Measurements from ENCODE around the gene C17orf75. TPM values are rescaled to one million over a fixed set of nuclear protein-coding genes. Genes with fewer than 3 reads are reported as not detected.
"Not testable (repeated sequence)": the region's sequence is repeated elsewhere in the genome, so short reads cannot be mapped to it uniquely, and the experiment has no call there.

C17orf75 gene
- total and polyA plus RNA-seq, 9 donors: 13.4 to 23.8 (median 22.6) TPM

- TF ChIP-seq EP300 (IDR thresholded peaks at IDR 0.05) (no peak), CTCF (IDR thresholded peaks at IDR 0.05) (no peak), POLR2A (IDR thresholded peaks at IDR 0.05) (no peak)
- WGBS, 3 donors: 90 to 96% (median 95%) methylated on average over 13 to 15 of the region's 15 CpGs
- H3K9me3 ChIP-seq: no peaks in the 10 kb centered on the region
- DNase-seq: no peak
- intact Hi-C loops (cut with DNase I): loop anchor here in 1 of 4 donors (5.0 kb wide), 1 partner anchor 69 kb away; no protein-coding TSS in a partner anchor
- no peak overlapping the region for H3K4me3 ChIP-seq
- H3K4me1 ChIP-seq (ENCODE audit: insufficient read depth): no peaks in the 10 kb centered on the region
- no peaks in the 10 kb centered on the region for H3K36me3 ChIP-seq
- H3K27ac ChIP-seq: no peak overlapping the region
- no peaks in the 10 kb centered on the region for H3K27me3 ChIP-seq
Observed at GRCh38 chr17:32320847-32321246, 21.1 kb downstream of the C17orf75 start.

GRCh38 chr17:32320080-32320479 lies 21.9 kb downstream of the C17orf75 start:
- not testable (repeated sequence) for H3K4me3 ChIP-seq; H3K27me3 ChIP-seq; H3K9me3 ChIP-seq; H3K36me3 ChIP-seq; H3K27ac ChIP-seq; H3K4me1 ChIP-seq (ENCODE audit: insufficient read depth); DNase-seq
- intact Hi-C loops (cut with DNase I): loop anchor here in 1 of 4 donors (5.0 kb wide), 1 partner anchor 68 kb away; no protein-coding TSS in a partner anchor
- 82 to 91% (median 88%) methylated on average over 6 of the region's 6 CpGs for WGBS, 3 donors

- no peaks in the 10 kb centered on the region for H3K9me3 ChIP-seq
- TF ChIP-seq EP300 (IDR thresholded peaks at IDR 0.05): no peak
- peak; percentile 77 to 85 (median 81) for TF ChIP-seq CTCF (IDR thresholded peaks at IDR 0.05)
- H3K36me3 ChIP-seq: no peaks in the 10 kb centered on the region
- H3K27ac ChIP-seq: no peak overlapping the region
- intact Hi-C loops (cut with DNase I): loop anchor here in 2 of 4 donors (5.0 to 10.0 kb wide), 2 partner anchors 65 to 67 kb away; no protein-coding TSS in a partner anchor
- H3K4me3 ChIP-seq: no peak overlapping the region
- peak; percentile 71 to 85 (median 81) for DNase-seq
- 16 to 18% (median 17%) methylated on average over 5 of the region's 5 CpGs for WGBS, 3 donors
- H3K4me1 ChIP-seq (ENCODE audit: insufficient read depth): no peaks in the 10 kb centered on the region
- H3K27me3 ChIP-seq: no peaks in the 10 kb centered on the region
Observed at GRCh38 chr17:32319548-32319905, 22.4 kb downstream of the C17orf75 start.

GRCh38 chr17:32318071-32318470 lies 23.9 kb downstream of the C17orf75 start:
- Histone ChIP-seq H3K36me3 (no peaks in the 10 kb centered on the region), H3K4me1 (ENCODE audit: insufficient read depth) (no peaks in the 10 kb centered on the region), H3K27me3 (no peaks in the 10 kb centered on the region), H3K4me3 (no peak overlapping the region), H3K27ac (no peak overlapping the region), H3K9me3 (no peaks in the 10 kb centered on the region)
- no peak for DNase-seq
- no peak for TF ChIP-seq EP300 (IDR thresholded peaks at IDR 0.05)
- no peak for TF ChIP-seq POLR2A (IDR thresholded peaks at IDR 0.05)
- TF ChIP-seq CTCF (IDR thresholded peaks at IDR 0.05): no peak
- intact Hi-C loops (cut with DNase I): loop anchor here in 2 of 4 donors (5.0 to 10.0 kb wide), 2 partner anchors 63 to 66 kb away; no protein-coding TSS in a partner anchor
- WGBS, 3 donors: 90 to 96% (median 92%) methylated on average over 8 of the region's 8 CpGs

GRCh38 chr17:32317353-32317752 lies 24.6 kb downstream of the C17orf75 start:
- H3K27ac ChIP-seq: no peak overlapping the region
- H3K4me1 ChIP-seq (ENCODE audit: insufficient read depth): no peaks in the 10 kb centered on the region
- no peaks in the 10 kb centered on the region for H3K36me3 ChIP-seq
- WGBS, 3 donors: 81 to 87% (median 82%) methylated on average over 4 of the region's 4 CpGs
- DNase-seq: no peak
- H3K4me3 ChIP-seq: no peak overlapping the region
- TF ChIP-seq POLR2A (IDR thresholded peaks at IDR 0.05): no peak
- no peak for TF ChIP-seq CTCF (IDR thresholded peaks at IDR 0.05)
- TF ChIP-seq EP300 (IDR thresholded peaks at IDR 0.05): no peak
- intact Hi-C loops (cut with DNase I): loop anchor here in 2 of 4 donors (5.0 to 10.0 kb wide), 2 partner anchors 63 to 65 kb away; no protein-coding TSS in a partner anchor
- H3K9me3 ChIP-seq: no peaks in the 10 kb centered on the region
- no peaks in the 10 kb centered on the region for H3K27me3 ChIP-seq

GRCh38 chr17:32316653-32317052 lies 25.3 kb downstream of the C17orf75 start:
- not testable (repeated sequence) for H3K27ac ChIP-seq; H3K27me3 ChIP-seq; H3K36me3 ChIP-seq; H3K9me3 ChIP-seq; H3K4me1 ChIP-seq (ENCODE audit: insufficient read depth); H3K4me3 ChIP-seq; DNase-seq
- intact Hi-C loops (cut with DNase I): loop anchor here in 2 of 4 donors (5.0 to 10.0 kb wide), 2 partner anchors 62 to 64 kb away; no protein-coding TSS in a partner anchor
- 91 to 95% (median 92%) methylated on average over 5 of the region's 5 CpGs for WGBS, 3 donors
